H1 (cell line): Measurements from ENCODE around the gene PDHX. TPM values are rescaled to one million over a fixed set of nuclear protein-coding genes. Genes with fewer than 3 reads are reported as not detected.

ENCODE experiments used
- CTCF ChIA-PET: fragments of 300-600 bp; sonication (Branson Sonifier 250); formaldehyde crosslinking; loops from one replicate; lab custom pipeline; 2021; ENCODE audit not compliant: partially characterized antibody; lab: Charles Lee
- POLR2A ChIA-PET: fragments of 300-600 bp; sonication (Branson Sonifier 250); formaldehyde crosslinking; loops from one replicate; lab custom pipeline; 2021; ENCODE audit warnings: inconsistent platforms; ENCODE audit not compliant: partially characterized antibody; lab: Charles Lee
- DNase-seq, 2 experiments: peaks; one replicate each; pipeline versions ENCODE4 v3.0.0 to v3.0.0-alpha.2; 2010 to 2022; ENCODE audit warnings: low spot score in 2 of 2, low read depth in 1 of 2, mixed read lengths in 1 of 2
- FAIRE-seq: peaks from 2 replicates; lab custom pipeline; 2011; peaks lifted over from hg19 to GRCh38; lab: Jason Lieb, UNC
- H2AFZ ChIP-seq: 2 replicates; pipeline ENCODE4 v1.8.1; 2012; ENCODE audit warnings: low read length, inconsistent platforms
- H2AK5ac ChIP-seq: 2 replicates; pipeline ENCODE4 v1.6.1; 2013; ENCODE audit warnings: low read depth, low read length
- H2BK120ac ChIP-seq: replicated peaks from 2 replicates; pipeline ENCODE3; 2013; ENCODE audit warnings: low read depth, low read length, inconsistent platforms
- H2BK12ac ChIP-seq: 2 replicates; pipeline ENCODE4 v1.6.1; 2013; ENCODE audit warnings: low read depth, low read length
- H2BK15ac ChIP-seq: 2 replicates; pipeline ENCODE4 v1.6.1; 2013; ENCODE audit warnings: low read length
- H2BK20ac ChIP-seq: 2 replicates; pipeline ENCODE4 v1.6.1; 2013; ENCODE audit warnings: low read length
- H2BK5ac ChIP-seq: 2 replicates; pipeline ENCODE4 v1.6.1; 2013; ENCODE audit warnings: low read depth, low read length
- H3K14ac ChIP-seq: 2 replicates; pipeline ENCODE4 v1.6.1; 2013; ENCODE audit warnings: inconsistent platforms; ENCODE audit not compliant: insufficient read length
- H3K18ac ChIP-seq: 2 replicates; pipeline ENCODE4 v1.6.1; 2013; ENCODE audit warnings: low read length; ENCODE audit errors: extremely low read depth
- H3K23ac ChIP-seq: 2 replicates; pipeline ENCODE4 v1.6.1; 2013; ENCODE audit warnings: inconsistent platforms; ENCODE audit not compliant: insufficient read length
- H3K23me2 ChIP-seq: 2 replicates; pipeline ENCODE4 v1.6.1; 2013; ENCODE audit warnings: low read depth, low read length
- H3K27ac ChIP-seq: 2 replicates; pipeline ENCODE4 v1.6.1; 2011; ENCODE audit warnings: low read depth, low read length, inconsistent platforms
- H3K27me3 ChIP-seq, 4 experiments: replicated peaks in 1 of 4; 1 replicate in 1 of 4; 2 replicates in 3 of 4; pipeline versions ENCODE4 v1.6.1 to v1.8.1; 2011 to 2013; ENCODE audit warnings: low read length in 3 of 4, mild to moderate bottlenecking in 3 of 4, inconsistent platforms in 2 of 4, mixed read lengths in 2 of 4, moderate library complexity in 1 of 4; ENCODE audit not compliant: control insufficient read depth in 3 of 4, insufficient read depth in 3 of 4; ENCODE audit errors: extremely low read depth in 1 of 4
- H3K36me3 ChIP-seq, 4 experiments: 2 replicates each; pipeline versions ENCODE4 v1.6.1 to v1.8.1; 2011 to 2013; ENCODE audit warnings: mild to moderate bottlenecking in 4 of 4, low read length in 3 of 4, moderate library complexity in 2 of 4, control low read depth in 1 of 4, inconsistent platforms in 1 of 4; ENCODE audit not compliant: insufficient read depth in 4 of 4, control insufficient read depth in 2 of 4
- H3K4ac ChIP-seq: replicated peaks from 2 replicates; pipeline ENCODE3; 2013; ENCODE audit warnings: low read length, low read depth, mixed read lengths, inconsistent platforms; ENCODE audit not compliant: insufficient read length
- H3K4me1 ChIP-seq, 4 experiments: replicated peaks in 1 of 4; 1 replicate in 1 of 4; 2 replicates in 3 of 4; pipeline versions ENCODE4 v1.6.1 to v1.8.1; 2011 to 2013; ENCODE audit warnings: low read length in 3 of 4, inconsistent platforms in 2 of 4, mixed read lengths in 1 of 4; ENCODE audit not compliant: insufficient read depth in 4 of 4, control insufficient read depth in 3 of 4
- H3K4me2 ChIP-seq, 2 experiments: 2 replicates each; pipeline versions ENCODE4 v1.6.1 to v1.8.1; 2011 to 2013; ENCODE audit warnings: low read depth in 2 of 2, low read length in 2 of 2, control low read depth in 1 of 2, inconsistent platforms in 1 of 2, mild to moderate bottlenecking in 1 of 2; ENCODE audit not compliant: insufficient read depth in 1 of 2
- H3K4me3 ChIP-seq, 4 experiments: fragments of 200-600, 300-600 bp in 1 of 4; sonication (generic), shearing (Covaris generic), sonication (Bioruptor Twin) in 1 of 4; 2 replicates each; pipeline versions ENCODE4 v1.5.1 to v1.8.1; 2011 to 2016; ENCODE audit warnings: low read length in 4 of 4, low read depth in 3 of 4, control low read depth in 2 of 4, inconsistent platforms in 2 of 4, mild to moderate bottlenecking in 2 of 4, mixed read lengths in 1 of 4, moderate library complexity in 1 of 4; ENCODE audit not compliant: insufficient read depth in 2 of 4; ENCODE audit errors: extremely low read depth in 1 of 4
- H3K56ac ChIP-seq: replicated peaks from 2 replicates; pipeline ENCODE3; 2013; ENCODE audit warnings: low read depth, mild to moderate bottlenecking, mixed read lengths, low read length, inconsistent platforms; ENCODE audit not compliant: insufficient read length
- H3K79me1 ChIP-seq: 2 replicates; pipeline ENCODE4 v1.6.1; 2013; ENCODE audit warnings: low read depth, low read length, control low read depth
- H3K79me2 ChIP-seq, 2 experiments: 2 replicates each; pipeline versions ENCODE4 v1.6.1 to v1.8.1; 2012 to 2013; ENCODE audit warnings: low read length in 2 of 2, mild to moderate bottlenecking in 2 of 2, inconsistent platforms in 1 of 2; ENCODE audit not compliant: insufficient read depth in 2 of 2, control insufficient read depth in 1 of 2
- H3K9ac ChIP-seq, 4 experiments: replicated peaks in 1 of 4; 1 replicate in 1 of 4; 2 replicates in 3 of 4; pipeline versions ENCODE4 v1.6.1 to v1.8.1; 2011 to 2013; ENCODE audit warnings: low read depth in 3 of 4, low read length in 3 of 4, control low read depth in 2 of 4, mild to moderate bottlenecking in 2 of 4, moderate library complexity in 2 of 4, inconsistent platforms in 1 of 4; ENCODE audit errors: extremely low read depth in 1 of 4
- H3K9me3 ChIP-seq, 2 experiments: 2 replicates each; pipeline versions ENCODE4 v1.6.1 to v1.8.1; 2012 to 2013; ENCODE audit warnings: mild to moderate bottlenecking in 2 of 2, moderate library complexity in 2 of 2, control low read depth in 1 of 2, inconsistent platforms in 1 of 2, low read depth in 1 of 2, low read length in 1 of 2, mixed read lengths in 1 of 2; ENCODE audit not compliant: insufficient read depth in 2 of 2
- H4K20me1 ChIP-seq, 2 experiments: replicated peaks in 1 of 2; 2 replicates each; pipeline versions ENCODE3 to v1.8.1; 2011 to 2013; ENCODE audit warnings: inconsistent platforms in 2 of 2, low read length in 2 of 2, mild to moderate bottlenecking in 1 of 2; ENCODE audit not compliant: insufficient read depth in 2 of 2, control insufficient read depth in 1 of 2
- H4K5ac ChIP-seq: 2 replicates; pipeline ENCODE4 v1.6.1; 2013; ENCODE audit warnings: low read length, low read depth, mixed read lengths, inconsistent platforms; ENCODE audit not compliant: insufficient read length
- H4K8ac ChIP-seq: 2 replicates; pipeline ENCODE4 v1.8.0; 2013; ENCODE audit warnings: mild to moderate bottlenecking, moderate library complexity, low read length, inconsistent platforms; ENCODE audit not compliant: insufficient read depth; ENCODE audit errors: extremely low read depth
- H4K91ac ChIP-seq: replicated peaks from 2 replicates; pipeline ENCODE3; 2013; ENCODE audit warnings: low read length, mixed read lengths, inconsistent platforms; ENCODE audit not compliant: insufficient read length
- CTBP2 ChIP-seq: IDR thresholded peaks from 2 replicates; pipeline ENCODE4 v1.7.0; 2011; ENCODE audit warnings: borderline replicate concordance, mild to moderate bottlenecking, moderate library complexity, mixed read lengths, low read length; ENCODE audit not compliant: insufficient read depth, insufficient read length
- EP300 ChIP-seq, 2 experiments: IDR thresholded peaks; 1 replicate in 1 of 2; 2 replicates in 1 of 2; pipeline ENCODE4 v1.6.1; 2011 to 2012; ENCODE audit warnings: low read depth in 2 of 2, low read length in 2 of 2, mild to moderate bottlenecking in 2 of 2, borderline replicate concordance in 1 of 2, inconsistent platforms in 1 of 2, moderate library complexity in 1 of 2
- NANOG ChIP-seq: IDR thresholded peaks from 2 replicates; pipeline ENCODE4 v1.6.1; 2011; ENCODE audit warnings: low read length, low read depth, mild to moderate bottlenecking, inconsistent platforms; ENCODE audit not compliant: insufficient read depth, poor library complexity, severe bottlenecking
- POU5F1 ChIP-seq: IDR thresholded peaks from 2 replicates; pipeline ENCODE4 v1.6.1; 2011; ENCODE audit warnings: low read depth, mild to moderate bottlenecking, low read length, moderate library complexity
- RBBP5 ChIP-seq: IDR thresholded peaks from 2 replicates; pipeline ENCODE4 v1.7.1; 2012; ENCODE audit warnings: low read depth, mild to moderate bottlenecking, inconsistent platforms, low read length, moderate library complexity, borderline replicate concordance
- SIRT6 ChIP-seq: IDR thresholded peaks from one replicate; pipeline ENCODE4 v1.7.1; 2012; ENCODE audit warnings: low read length, inconsistent platforms
- SIX5 ChIP-seq: IDR thresholded peaks from 2 replicates; pipeline ENCODE4 v1.6.1; 2011; ENCODE audit warnings: mild to moderate bottlenecking, low read depth, low read length
- SP2 ChIP-seq: IDR thresholded peaks from 2 replicates; pipeline ENCODE4 v1.6.1; 2012; ENCODE audit warnings: mild to moderate bottlenecking, low read length, inconsistent platforms
- SRF ChIP-seq: IDR thresholded peaks from 2 replicates; pipeline ENCODE4 v1.6.1; 2011; ENCODE audit warnings: mild to moderate bottlenecking, low read depth, low read length, moderate library complexity
- TAF1 ChIP-seq: IDR thresholded peaks from 2 replicates; pipeline ENCODE4 v1.6.1; 2011; ENCODE audit warnings: mild to moderate bottlenecking, low read depth, low read length
- TCF12 ChIP-seq: IDR thresholded peaks from 2 replicates; pipeline ENCODE4 v1.6.1; 2011; ENCODE audit warnings: low read depth, mild to moderate bottlenecking, low read length
- WGBS, 2 experiments: shearing (Covaris generic) in 1 of 2; methylation state at CpG; one replicate each; pipeline versions ENCODE4 v1.1.6 to v1.1.7; 2013 to 2015; ENCODE audit warnings: low lambda C conversion rate in 2 of 2, mixed read lengths in 2 of 2, inconsistent platforms in 1 of 2, low coverage in 1 of 2, missing lambda C conversion rate in 1 of 2; ENCODE audit not compliant: insufficient replicate concordance in 2 of 2, insufficient coverage in 1 of 2, insufficient read length in 1 of 2; ENCODE audit errors: extremely low coverage in 1 of 2, missing lambda C conversion rate in 1 of 2; 5-methylcytosine and 5-hydroxymethylcytosine counted together
- polyA plus RNA-seq, 7 experiments: library from polyadenylated mRNA; depleted of rRNA in 3 of 7; stranded (reverse) in 5 of 7; unstranded in 2 of 7; fragments of >200 nt in 5 of 7; fragments of 200-250 nt in 2 of 7; gene quantifications; 1 replicate in 5 of 7; 2 replicates in 1 of 7; 4 replicates in 1 of 7; pipeline versions ENCODE4 v1.2.1 to v1.2.3, GENCODE V29; 2011 to 2013; ENCODE audit warnings: missing spikeins in 2 of 7, mixed read lengths in 2 of 7
- total RNA-seq: library from RNA; stranded (reverse); fragmentation: NEBNext Ultra II Directional; extraction: Animal tissue kit (Norgen Biotek cat#: 25700); gene quantifications from 2 replicates; pipeline ENCODE4 v1.2.1, GENCODE V29; 2021

The PDHX gene
- total and polyA plus RNA-seq, 2 of the 8 experiments (the other 6 are each of a cell fraction or from before 2014, with no cell fraction given): 12.4 to 51.9 TPM

DNA sequence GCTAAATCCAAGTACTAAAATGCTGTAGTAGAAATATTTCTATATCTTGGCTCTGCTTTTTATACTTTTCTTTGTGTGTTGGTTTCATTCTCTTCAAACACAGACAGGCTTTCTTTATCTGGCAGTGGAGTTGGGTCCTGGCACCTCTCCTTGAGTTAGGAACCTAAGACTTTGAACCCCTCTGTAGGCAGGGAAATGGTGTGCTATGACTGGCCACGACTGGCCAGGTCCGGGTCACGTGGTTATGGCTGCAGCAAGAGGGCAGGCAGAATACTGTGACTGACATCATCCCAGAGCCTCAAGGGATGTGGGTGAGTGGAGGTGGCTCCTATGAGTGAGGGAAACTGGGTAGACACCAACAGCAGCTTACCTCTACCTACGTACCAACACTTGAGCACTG is 42.2 kb upstream of the PDHX start:
- Histone ChIP-seq H3K27me3 (no peaks in the 10 kb centered on the region), H3K4me1 (no peaks in the 10 kb centered on the region), H4K20me1 (no peaks in the 10 kb centered on the region), H3K9ac (no peak overlapping the region), H3K56ac (no peak overlapping the region), H4K5ac (no peak overlapping the region), H3K18ac (no peak overlapping the region), H3K23ac (no peak overlapping the region), H3K4me3 (no peak overlapping the region), H2BK20ac (no peak overlapping the region), H3K27ac (no peak overlapping the region), H4K91ac (no peak overlapping the region), H2BK15ac (no peak overlapping the region), H3K4me2 (no peak overlapping the region), H3K79me1 (no peaks in the 10 kb centered on the region), H2AFZ (no peak overlapping the region), H2BK5ac (no peak overlapping the region), H2BK12ac (no peak overlapping the region), H3K36me3 (peaks cover 0 to 5% (median 1%) of the 10 kb centered on the region in 4 experiments; a peak in 3 of 8 replicates), H3K14ac (no peak overlapping the region), H2BK120ac (no peak overlapping the region), H4K8ac (no peak overlapping the region), H3K23me2 (no peaks in the 10 kb centered on the region), H3K9me3 (no peaks in the 10 kb centered on the region; a peak in 1 of 4 replicates), H2AK5ac (no peak overlapping the region), H3K4ac (no peak overlapping the region), H3K79me2 (no peaks in the 10 kb centered on the region)
- 98% methylated on average over 4 of the region's 4 CpGs; no CpG with 5 or more reads in 1 of the 2 experiments for WGBS, 2 experiments
- FAIRE-seq (no peak), DNase-seq (no peak)
- TF ChIP-seq SRF (no peak), SP2 (no peak), EP300 (IDR thresholded peaks at IDR 0.05; ENCODE audit: borderline replicate concordance in 1 of 2, low read depth in 2 of 2, low read length in 2 of 2) (no peak), POU5F1 (no peak), RBBP5 (no peak), SIRT6 (no peak), SIX5 (no peak), NANOG (no peak), CTBP2 (no peak), TCF12 (no peak), TAF1 (no peak)
- POLR2A ChIA-PET: no interaction called here
- CTCF ChIA-PET: interaction anchor here (1.1 kb wide), 1 partner anchor 12 kb away, joined by 3 read pairs; no protein-coding TSS in a partner anchor
